Lung (tissue), 16 donors: ENCODE data around the gene MFF. TPM values are rescaled to one million over a fixed set of nuclear protein-coding genes. Genes with fewer than 3 reads are reported as not detected.

Experiments used
- ATAC-seq: fragments of 200-7000 bp; cut with Tn5 transposase; one replicate; pipeline ENCODE4 v1.9.1; 2020; ENCODE audit warnings: moderate number of reproducible peaks; ENCODE audit not compliant: insufficient read depth, low FRiP score
- DNase-seq, 3 donors: peaks; one replicate each; pipeline ENCODE4 v3.0.0-alpha.2; 2013 to 2017
- H3K27ac ChIP-seq, 2 donors: one replicate each; pipeline ENCODE4 v1.5.1; 2013; ENCODE audit warnings: mild to moderate bottlenecking in 2 of 2, moderate library complexity in 2 of 2, control low read depth in 1 of 2, inconsistent platforms in 1 of 2, low read depth in 1 of 2, low read length in 1 of 2
- H3K27me3 ChIP-seq, 3 donors: one replicate each; pipeline ENCODE4 v1.5.1; 2013; ENCODE audit warnings: low read length in 2 of 3; ENCODE audit not compliant: control insufficient read depth in 3 of 3, insufficient read depth in 3 of 3
- H3K36me3 ChIP-seq, 4 donors: one replicate each; pipeline ENCODE4 v1.5.1; 2013; ENCODE audit warnings: low read length in 4 of 4, mild to moderate bottlenecking in 1 of 4, moderate library complexity in 1 of 4; ENCODE audit not compliant: control insufficient read depth in 4 of 4, insufficient read depth in 4 of 4
- H3K4me1 ChIP-seq, 5 donors: one replicate each; pipeline ENCODE4 v1.5.1; 2013; ENCODE audit warnings: low read length in 5 of 5, mild to moderate bottlenecking in 2 of 5, moderate library complexity in 1 of 5; ENCODE audit not compliant: control insufficient read depth in 5 of 5, insufficient read depth in 5 of 5
- H3K4me3 ChIP-seq: one replicate; pipeline ENCODE4 v1.5.1; 2013; ENCODE audit warnings: mild to moderate bottlenecking, control low read depth, moderate library complexity
- H3K9ac ChIP-seq, 2 donors: one replicate each; pipeline ENCODE4 v1.5.1; 2013; ENCODE audit warnings: low read length in 2 of 2, control low read depth in 1 of 2; ENCODE audit not compliant: insufficient read depth in 1 of 2
- H3K9me3 ChIP-seq, 4 donors: one replicate each; pipeline ENCODE4 v1.5.1; 2013; ENCODE audit warnings: low read length in 3 of 4, mild to moderate bottlenecking in 1 of 4, moderate library complexity in 1 of 4; ENCODE audit not compliant: control insufficient read depth in 4 of 4, insufficient read depth in 3 of 4
- CTCF ChIP-seq: IDR thresholded peaks from 2 replicates; pipeline ENCODE4 v1.5.1; 2012; ENCODE audit warnings: mild to moderate bottlenecking; ENCODE audit errors: control extremely low read depth, extremely low read depth
- WGBS, 2 donors: extraction: QIAGEN DNeasy Blood & Tissue Kit; methylation state at CpG; one replicate each; pipeline ENCODE4 v1.1.7; 2013; 5-methylcytosine and 5-hydroxymethylcytosine counted together
- long read RNA-seq, 5 donors: transcript quantifications; one replicate each; lab custom pipeline, GENCODE V29; 2026
- polyA plus RNA-seq, 2 donors: library from polyadenylated mRNA; stranded (reverse); fragments of 200-250 nt; gene quantifications; one replicate each; pipeline ENCODE4 v1.2.1, GENCODE V29; 2013
- total RNA-seq, 2 donors: library from RNA; depleted of rRNA in 1 of 2; stranded (reverse); fragments of >200 nt in 1 of 2; gene quantifications; one replicate each; pipeline ENCODE4 v1.2.1, GENCODE V29; 2014 to 2021
- donor health status: control.
- donor health status: control.
- donor health status: Bipolar disorder and iron deficiency.
- donor health status: healthy.
- donor health status: DM: yes; HTN: yes; CAD: no.

MFF gene
- total RNA-seq: 10 to 100 TPM; 47.0 to 90.6 TPM
- polyA plus RNA-seq: 10 to 100 TPM; 59.7 to 75.6 TPM
- long read RNA-seq, donor 1, transcript MFF-201 (9 exons, 2,004 nt): major isoform, 12 of 60 reads
- long read RNA-seq, donor 1, transcript MFF-205 (7 exons, 1,085 nt): minor isoform, 11 of 60 reads
- long read RNA-seq, donor 1, transcript MFF-222 (4 exons, 1,653 nt): minor isoform, 6 of 60 reads
- long read RNA-seq, donor 1, partial matches to known transcripts: 20 of 60 reads
- long read RNA-seq, donor 1, other reads (novel, unspliced or antisense): 0 of 60 reads
- long read RNA-seq, donor 2, transcript MFF-205 (7 exons, 1,085 nt): minor isoform, 5 of 26 reads
- long read RNA-seq, donor 2, transcript MFF-201 (9 exons, 2,004 nt): major isoform, 6 of 26 reads
- long read RNA-seq, donor 2, partial matches to known transcripts: 9 of 26 reads
- long read RNA-seq, donor 2, other reads (novel, unspliced or antisense): 0 of 26 reads
- long read RNA-seq, donor 3, transcript MFF-201 (9 exons, 2,004 nt): major isoform, 9 of 21 reads
- long read RNA-seq, donor 3, partial matches to known transcripts: 0 of 21 reads
- long read RNA-seq, donor 3, other reads (novel, unspliced or antisense): 0 of 21 reads
- long read RNA-seq, donor 4, transcript MFF-218 (3 exons, 1,824 nt): major isoform, 5 of 27 reads
- long read RNA-seq, donor 4, transcript MFF-222 (4 exons, 1,653 nt): major isoform, 5 of 27 reads
- long read RNA-seq, donor 4, partial matches to known transcripts: 8 of 27 reads
- long read RNA-seq, donor 4, other reads (novel, unspliced or antisense): 0 of 27 reads
- long read RNA-seq, donor 5, transcript MFF-207 (6 exons, 1,548 nt): minor isoform, 5 of 44 reads
- long read RNA-seq, donor 5, transcript MFF-205 (7 exons, 1,085 nt): minor isoform, 6 of 44 reads
- long read RNA-seq, donor 5, transcript MFF-201 (9 exons, 2,004 nt): major isoform, 12 of 44 reads
- long read RNA-seq, donor 5, partial matches to known transcripts: 7 of 44 reads
- long read RNA-seq, donor 5, other reads (novel, unspliced or antisense): 0 of 44 reads

DNA sequence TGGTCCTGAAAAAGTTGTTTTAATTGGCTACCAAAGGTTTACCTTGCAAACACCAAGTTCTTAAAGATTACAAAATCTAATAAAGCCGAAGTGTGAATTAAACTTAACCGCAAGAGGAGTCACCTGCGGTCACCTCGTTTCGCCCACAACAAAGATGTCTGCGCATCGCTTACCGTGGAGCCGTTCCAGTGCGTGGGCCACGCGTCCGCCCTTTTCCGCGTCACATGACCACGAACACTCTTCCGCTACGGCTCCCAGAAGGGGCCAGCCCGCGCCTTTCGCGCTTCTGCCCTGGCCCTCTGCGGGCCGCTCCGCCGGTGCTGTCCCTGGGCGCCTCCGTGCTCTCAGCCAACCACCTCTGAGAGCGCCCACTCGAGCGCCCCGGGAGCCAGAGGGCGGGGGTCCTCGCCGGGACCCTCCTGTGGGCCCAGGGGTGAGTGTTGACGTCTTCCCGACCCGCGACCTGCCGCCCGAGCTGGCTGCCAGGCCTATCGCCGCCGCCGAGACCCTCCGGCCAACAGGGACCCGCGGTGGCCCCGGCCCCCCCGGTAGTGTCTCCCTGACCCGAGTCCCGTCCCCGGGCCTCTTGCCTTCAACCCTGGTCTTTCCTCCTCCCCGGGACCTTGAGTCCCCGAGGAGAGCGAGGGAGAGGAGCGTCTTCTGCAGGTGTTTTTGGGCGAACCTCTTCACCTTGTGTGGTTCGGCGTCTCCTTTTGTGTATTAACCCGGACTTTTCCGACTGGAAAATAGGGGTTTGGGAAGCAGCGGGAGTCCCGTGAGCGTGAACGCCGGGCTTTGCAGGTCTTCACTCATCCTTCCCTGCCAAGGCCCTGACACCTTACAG is at the start of gene MFF:
TSS of gene MFF (plus strand) at position 257 of the 844 bp plus-strand sequence. CDS start 5,415 bp downstream, outside the sequence.
- H3K9me3 ChIP-seq: peaks cover 0 to 3% (median 0%) of the 10 kb centered on the region in 4 donors
- peaks cover 0 to 2% (median 0%) of the 10 kb centered on the region in 4 donors for H3K36me3 ChIP-seq
- ATAC-seq (peak; percentile 99), DNase-seq (peak; percentile 94 to 97 (median 95))
- H3K27me3 ChIP-seq: no peaks in the 10 kb centered on the region
- TF ChIP-seq CTCF: no peak
- peaks cover 0 to 15% (median 8%) of the 10 kb centered on the region in 5 donors for H3K4me1 ChIP-seq
- WGBS, 2 donors: 0 to 7% methylated on average over 53 to 67 of the region's 67 CpGs
- H3K9ac ChIP-seq: peak within 1 kb of the TSS; percentile 67 to 86
- H3K4me3 ChIP-seq: peak within 1 kb of the TSS; percentile 67
- H3K27ac ChIP-seq: peak within 1 kb of the TSS; percentile 85 to 93

- peak in 1 of 3 donors; percentile 13 for DNase-seq
Observed at GRCh38 chr2:227280895-227281294, 44.2 kb upstream of the MFF start.

More at GRCh38 chr2:227280895-227281294, 44.2 kb upstream of the MFF start:
- Histone ChIP-seq H3K4me3 (no peak overlapping the region), H3K27ac (no peak overlapping the region), H3K27me3 (no peaks in the 10 kb centered on the region), H3K4me1 (no peaks in the 10 kb centered on the region), H3K9me3 (no peaks in the 10 kb centered on the region), H3K9ac (no peak overlapping the region), H3K36me3 (peaks cover 0 to 4% (median 1%) of the 10 kb centered on the region in 4 donors)
- no peak for ATAC-seq
- TF ChIP-seq CTCF: no peak
